ENCODE measurements around the gene UPP1. TPM values are rescaled to one million over a fixed set of nuclear protein-coding genes. Genes with fewer than 3 reads are reported as not detected.
"Not testable (repeated sequence)": the region's sequence is repeated elsewhere in the genome, so short reads cannot be mapped to it uniquely, and the experiment has no call there.

The UPP1 gene
- total RNA-seq, 1 experiment from 2014 or later: 140 TPM

DNA sequence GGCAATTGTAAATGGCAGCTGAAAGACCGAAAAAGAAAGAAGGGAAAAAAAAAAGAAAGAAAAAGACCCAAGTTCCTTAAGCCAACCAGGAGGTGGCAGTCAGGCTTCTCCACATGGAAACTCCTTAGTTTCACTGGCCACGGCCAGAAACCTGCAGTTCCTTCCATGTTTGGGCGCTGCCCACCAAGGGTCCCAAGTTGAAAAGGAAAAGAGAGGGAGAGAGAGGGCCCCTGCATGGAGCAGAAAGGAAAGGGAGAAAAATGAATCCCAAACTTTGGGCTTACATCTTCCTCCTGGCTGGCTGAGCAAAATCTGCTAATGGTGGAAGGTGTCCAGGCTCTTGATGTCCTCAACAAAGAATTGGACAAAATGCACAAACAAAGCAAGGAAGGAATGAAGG, 50.4 kb downstream of the UPP1 start:
- peak; percentile 84 for DNase-seq (ENCODE audit: low read depth, low spot score)
- in situ Hi-C loops (cut with HindIII; ENCODE audit: low pct_unique_long_range_greater_than_20kb, low sequenced_read_pairs): no loop called here

DNA sequence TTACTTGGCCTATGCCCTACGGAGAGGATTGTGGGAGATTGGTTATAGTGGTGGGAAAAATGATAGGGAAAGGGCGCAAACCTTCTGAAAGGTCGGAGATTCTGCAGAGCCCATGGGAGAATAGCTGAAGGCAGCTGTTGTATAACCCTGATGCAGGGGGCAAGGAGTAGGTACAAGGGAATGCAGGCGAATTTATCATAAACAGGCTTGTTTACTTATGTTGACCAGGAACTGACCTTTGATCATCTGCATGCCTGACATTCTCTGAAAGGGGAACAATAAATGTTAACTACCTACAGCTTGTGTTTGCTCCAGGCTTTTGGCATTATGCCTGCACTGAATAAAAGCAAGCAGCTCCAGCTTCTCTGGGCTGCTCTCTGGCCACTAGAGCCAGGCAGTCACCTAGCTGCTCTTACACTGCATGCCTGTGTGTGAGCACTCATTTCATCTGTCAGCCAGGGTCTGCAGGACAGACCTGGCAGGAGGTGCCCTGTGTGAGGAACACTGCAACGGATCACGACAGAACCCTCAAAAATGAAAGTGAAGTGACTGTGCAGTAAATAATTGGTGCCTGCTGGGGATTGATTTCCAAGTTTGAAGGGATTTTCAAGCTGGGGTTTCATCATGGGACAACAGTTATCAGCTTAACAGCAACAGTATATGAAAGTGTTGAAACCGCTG, 51.1 kb downstream of the UPP1 start:
- in situ Hi-C loops (cut with HindIII; ENCODE audit: low pct_unique_long_range_greater_than_20kb, low sequenced_read_pairs): no loop called here
- DNase-seq (ENCODE audit: low read depth, low spot score): peak; percentile 32

DNA sequence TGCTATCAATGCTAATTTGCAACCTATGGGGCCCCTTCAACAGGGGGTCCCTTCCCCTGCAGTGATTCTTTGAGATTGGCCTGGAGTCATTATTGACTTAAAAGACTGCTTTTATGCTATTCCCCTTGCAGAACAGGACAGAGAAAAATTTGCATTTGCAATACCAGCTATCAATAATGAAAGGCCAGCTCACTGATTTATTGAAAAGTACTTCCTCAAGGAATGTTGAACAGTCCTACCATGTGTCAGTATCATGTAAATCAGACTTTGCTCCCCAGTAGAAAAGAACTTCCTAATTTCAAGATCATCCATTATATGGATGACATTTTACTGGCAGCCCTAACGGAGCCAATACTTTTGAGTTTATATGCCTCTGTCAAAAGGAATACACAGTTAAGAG, 52.5 kb downstream of the UPP1 start:
- in situ Hi-C loops (cut with HindIII; ENCODE audit: low pct_unique_long_range_greater_than_20kb, low sequenced_read_pairs): no loop called here
- no peak for DNase-seq (ENCODE audit: low read depth, low spot score)

DNA sequence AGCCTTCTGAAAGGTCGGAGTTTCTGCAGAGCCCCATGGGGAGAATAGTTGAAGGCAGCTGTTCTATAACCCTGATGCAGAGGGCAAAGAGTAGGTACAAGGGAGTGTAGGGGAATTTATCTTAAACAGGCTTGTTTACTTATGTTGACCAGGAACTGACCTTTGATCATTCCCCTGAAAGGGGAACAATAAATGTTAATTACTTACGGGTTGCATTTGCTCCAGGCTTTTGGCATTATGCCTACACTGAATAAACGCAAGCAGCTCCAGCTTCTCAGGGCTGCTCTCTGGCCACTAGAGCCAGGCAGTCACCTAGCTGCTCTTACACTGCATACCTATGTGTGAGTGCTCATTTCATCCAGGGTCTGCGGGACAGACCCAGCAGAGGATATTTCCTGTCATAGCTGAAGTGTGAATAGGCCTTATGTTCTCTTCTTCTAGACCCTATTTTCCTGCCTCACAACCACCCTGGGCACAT, 55.3 kb downstream of the UPP1 start:
- in situ Hi-C loops (cut with HindIII; ENCODE audit: low pct_unique_long_range_greater_than_20kb, low sequenced_read_pairs): no loop called here
- DNase-seq (ENCODE audit: low read depth, low spot score): peak; percentile 13

DNA sequence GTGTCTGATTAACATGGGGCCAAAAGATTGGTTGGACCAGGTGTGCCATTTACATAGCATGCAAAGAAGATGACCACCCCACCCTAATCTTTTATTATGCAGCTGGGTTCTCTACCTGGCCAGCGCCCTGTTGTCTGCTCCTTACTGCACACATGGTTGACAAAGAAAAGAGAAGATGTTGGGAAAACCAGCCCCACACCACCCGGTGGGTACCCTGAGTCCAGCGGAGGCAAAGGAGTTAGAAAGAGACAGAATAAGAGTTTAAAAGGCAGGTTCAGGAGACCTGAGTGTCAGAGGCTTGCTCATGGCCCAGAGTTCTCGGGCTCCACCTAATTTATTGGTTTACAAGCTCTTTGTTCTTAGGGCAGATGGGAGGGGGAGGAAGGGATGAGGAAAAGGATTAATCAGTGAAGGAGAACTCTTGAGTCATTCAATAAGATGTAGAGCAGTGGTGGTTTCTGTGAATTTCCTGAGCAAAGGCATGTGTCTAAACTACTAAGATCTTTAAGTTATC, 58.1 kb downstream of the UPP1 start:
- DNase-seq (ENCODE audit: low read depth, low spot score): no peak
- in situ Hi-C loops (cut with HindIII; ENCODE audit: low pct_unique_long_range_greater_than_20kb, low sequenced_read_pairs): no loop called here

GRCh38 chr7:48147690-48148089, 58.6 kb downstream of the UPP1 start:
- in situ Hi-C loops (cut with HindIII; ENCODE audit: low pct_unique_long_range_greater_than_20kb, low sequenced_read_pairs); DNase-seq (ENCODE audit: low read depth, low spot score): not testable (repeated sequence)

DNA sequence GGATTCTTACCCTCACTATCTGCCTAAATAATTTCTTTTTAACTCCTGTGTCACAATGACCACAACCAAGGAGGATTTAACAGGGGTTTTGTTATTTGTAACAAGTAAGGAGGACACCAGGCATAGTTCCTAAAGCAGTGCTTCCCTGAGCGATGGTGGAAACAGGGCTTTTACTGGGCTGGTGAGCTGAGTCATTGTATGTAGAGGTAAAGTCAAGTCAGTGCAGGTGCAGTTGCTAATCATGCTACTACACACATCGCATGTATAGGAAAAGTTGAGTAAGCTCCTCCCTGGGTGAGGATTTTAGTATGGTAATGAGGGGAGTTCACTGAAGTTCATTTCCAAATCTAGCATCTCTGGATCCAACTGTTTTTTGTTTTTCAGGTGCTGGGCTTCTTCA, 59.2 kb downstream of the UPP1 start:
- in situ Hi-C loops (cut with HindIII; ENCODE audit: low pct_unique_long_range_greater_than_20kb, low sequenced_read_pairs): no loop called here
- DNase-seq (ENCODE audit: low read depth, low spot score): no peak

DNA sequence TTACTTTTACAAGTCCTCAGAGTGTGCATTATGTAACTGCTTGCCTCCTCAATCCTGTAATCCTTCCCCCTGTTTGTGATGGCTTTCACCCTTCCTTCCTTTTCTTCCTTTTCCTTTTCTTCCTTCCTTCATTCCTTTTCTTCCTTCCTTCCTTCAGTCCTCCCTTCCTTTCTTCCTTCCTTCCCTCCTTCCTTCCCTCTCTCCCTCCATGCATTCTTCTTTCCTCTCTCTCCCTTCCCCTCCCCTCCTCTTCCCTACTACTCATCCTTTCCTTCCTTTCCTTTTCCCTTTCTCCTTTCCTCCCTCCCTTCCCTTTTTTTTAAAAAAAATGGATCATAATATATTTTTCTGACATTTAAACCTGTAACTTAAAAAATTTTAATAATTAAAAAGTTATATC, 60.0 kb downstream of the UPP1 start:
- no peak for DNase-seq (ENCODE audit: low read depth, low spot score)
- in situ Hi-C loops (cut with HindIII; ENCODE audit: low pct_unique_long_range_greater_than_20kb, low sequenced_read_pairs): no loop called here

GRCh38 chr7:48150086-48150485, 61.0 kb downstream of the UPP1 start:
- in situ Hi-C loops (cut with HindIII; ENCODE audit: low pct_unique_long_range_greater_than_20kb, low sequenced_read_pairs): no loop called here
- no peak for DNase-seq (ENCODE audit: low read depth, low spot score)

- in situ Hi-C loops (cut with HindIII; ENCODE audit: low pct_unique_long_range_greater_than_20kb, low sequenced_read_pairs): no loop called here
- peak; percentile 90 for DNase-seq (ENCODE audit: low read depth, low spot score)
Measured at GRCh38 chr7:48154792-48155413, 65.8 kb downstream of the UPP1 start.

Other genes with a start within 250 kb of the UPP1 start
- gene PKD1L1, start 140.8 kb upstream of the UPP1 start, total RNA-seq (2014; rRNA removed; shearing (Covaris generic)): 0.51 and 0.58 TPM in 2 replicates
- 50.4 and 71.8 TPM in 2 replicates for gene HUS1, start 109.7 kb upstream of the UPP1 start, total RNA-seq (2014; rRNA removed; shearing (Covaris generic))
- 0.45 TPM in 1 of 2 replicates, not detected in the other for gene SUN3, start 60.2 kb upstream of the UPP1 start, total RNA-seq (2014; rRNA removed; shearing (Covaris generic))
- 0.48 and 0.79 TPM in 2 replicates for gene C7orf57, start 53.7 kb upstream of the UPP1 start, total RNA-seq (2014; rRNA removed; shearing (Covaris generic))
- gene ABCA13, start 82.2 kb downstream of the UPP1 start, total RNA-seq (2014; rRNA removed; shearing (Covaris generic)): 3.8 and 4.1 TPM in 2 replicates

All from SK-MEL-5 (cell line).